ENCODE data around the gene BRPF3. TPM values are rescaled to one million over a fixed set of nuclear protein-coding genes. Genes with fewer than 3 reads are reported as not detected.

The BRPF3 gene
- total RNA-seq, 3 donors from 2014 or later, result 74.8 to 84.6 (median 75.9) TPM

DNA sequence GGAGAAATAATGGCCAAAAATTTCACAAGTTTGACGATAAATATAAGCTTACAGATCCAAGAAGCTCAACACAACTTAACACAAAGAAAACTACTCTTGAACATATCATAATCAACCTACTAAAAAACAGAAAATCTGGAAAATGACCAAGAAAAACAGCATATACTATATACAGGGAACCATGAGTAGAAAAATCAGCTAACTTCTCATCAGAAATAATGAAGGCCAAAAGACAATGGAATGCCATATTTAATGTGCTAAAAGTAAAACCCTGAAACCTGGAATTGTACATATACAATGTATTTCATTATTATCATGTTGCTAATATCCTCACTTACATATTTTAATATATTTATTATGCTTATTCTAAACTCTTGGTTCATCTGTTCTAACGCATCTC lies 40.9 kb upstream of the BRPF3 start:
- Histone ChIP-seq H3K4me3 (no peak overlapping the region), H3K4me1 (ENCODE audit: low read depth) (no peaks in the 10 kb centered on the region), H3K9me3 (no peaks in the 10 kb centered on the region), H3K36me3 (ENCODE audit: low read depth) (no peaks in the 10 kb centered on the region)
- intact Hi-C loops (cut with DNase I, micrococcal nuclease), result no loop called here
- no peak for ATAC-seq
- DNase-seq, result no peak
- TF ChIP-seq, protein P1, sequence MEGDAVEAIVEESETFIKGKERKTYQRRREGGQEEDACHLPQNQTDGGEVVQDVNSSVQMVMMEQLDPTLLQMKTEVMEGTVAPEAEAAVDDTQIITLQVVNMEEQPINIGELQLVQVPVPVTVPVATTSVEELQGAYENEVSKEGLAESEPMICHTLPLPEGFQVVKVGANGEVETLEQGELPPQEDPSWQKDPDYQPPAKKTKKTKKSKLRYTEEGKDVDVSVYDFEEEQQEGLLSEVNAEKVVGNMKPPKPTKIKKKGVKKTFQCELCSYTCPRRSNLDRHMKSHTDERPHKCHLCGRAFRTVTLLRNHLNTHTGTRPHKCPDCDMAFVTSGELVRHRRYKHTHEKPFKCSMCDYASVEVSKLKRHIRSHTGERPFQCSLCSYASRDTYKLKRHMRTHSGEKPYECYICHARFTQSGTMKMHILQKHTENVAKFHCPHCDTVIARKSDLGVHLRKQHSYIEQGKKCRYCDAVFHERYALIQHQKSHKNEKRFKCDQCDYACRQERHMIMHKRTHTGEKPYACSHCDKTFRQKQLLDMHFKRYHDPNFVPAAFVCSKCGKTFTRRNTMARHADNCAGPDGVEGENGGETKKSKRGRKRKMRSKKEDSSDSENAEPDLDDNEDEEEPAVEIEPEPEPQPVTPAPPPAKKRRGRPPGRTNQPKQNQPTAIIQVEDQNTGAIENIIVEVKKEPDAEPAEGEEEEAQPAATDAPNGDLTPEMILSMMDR (IDR thresholded peaks at IDR 0.05), result no peak

DNA sequence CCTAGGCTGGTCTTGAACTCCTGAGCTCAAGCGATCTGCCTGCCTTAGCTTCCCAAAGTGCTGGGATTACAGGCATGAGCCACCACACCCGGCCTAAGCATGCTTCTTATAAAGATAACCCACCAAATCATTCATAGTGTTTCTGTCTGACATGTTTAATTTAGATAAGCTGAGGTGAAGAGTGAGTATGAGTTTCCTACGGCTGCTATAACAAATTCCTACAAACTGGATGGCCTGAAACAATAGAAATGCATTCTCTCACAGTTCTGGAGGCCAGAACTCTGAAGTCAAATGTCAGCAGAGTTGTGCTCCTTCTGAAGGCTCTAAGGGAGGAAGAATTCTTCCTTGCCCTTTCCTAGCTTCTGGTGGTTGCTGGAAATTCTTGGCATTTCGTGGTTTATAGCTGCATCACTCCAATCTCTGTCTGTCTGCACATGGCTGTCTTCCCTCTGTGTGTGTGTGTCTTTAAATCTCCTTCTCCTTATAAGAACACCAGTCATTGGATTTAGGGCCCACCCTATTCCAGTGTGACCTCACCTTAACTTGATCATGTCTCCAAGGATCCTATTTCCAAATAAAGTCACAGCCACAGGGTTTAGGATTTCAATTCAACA lies 36.3 kb upstream of the BRPF3 start:
- no peaks in the 10 kb centered on the region for H3K9me3 ChIP-seq
- ATAC-seq (no peak), DNase-seq (no peak)
- H3K36me3 ChIP-seq (ENCODE audit: low read depth), result no peaks in the 10 kb centered on the region
- no peak overlapping the region for H3K4me3 ChIP-seq
- intact Hi-C loops (cut with DNase I, micrococcal nuclease), result no loop called here
- TF ChIP-seq, protein P1 (IDR thresholded peaks at IDR 0.05), result no peak
- H3K4me1 ChIP-seq (ENCODE audit: low read depth), result no peaks in the 10 kb centered on the region

DNA sequence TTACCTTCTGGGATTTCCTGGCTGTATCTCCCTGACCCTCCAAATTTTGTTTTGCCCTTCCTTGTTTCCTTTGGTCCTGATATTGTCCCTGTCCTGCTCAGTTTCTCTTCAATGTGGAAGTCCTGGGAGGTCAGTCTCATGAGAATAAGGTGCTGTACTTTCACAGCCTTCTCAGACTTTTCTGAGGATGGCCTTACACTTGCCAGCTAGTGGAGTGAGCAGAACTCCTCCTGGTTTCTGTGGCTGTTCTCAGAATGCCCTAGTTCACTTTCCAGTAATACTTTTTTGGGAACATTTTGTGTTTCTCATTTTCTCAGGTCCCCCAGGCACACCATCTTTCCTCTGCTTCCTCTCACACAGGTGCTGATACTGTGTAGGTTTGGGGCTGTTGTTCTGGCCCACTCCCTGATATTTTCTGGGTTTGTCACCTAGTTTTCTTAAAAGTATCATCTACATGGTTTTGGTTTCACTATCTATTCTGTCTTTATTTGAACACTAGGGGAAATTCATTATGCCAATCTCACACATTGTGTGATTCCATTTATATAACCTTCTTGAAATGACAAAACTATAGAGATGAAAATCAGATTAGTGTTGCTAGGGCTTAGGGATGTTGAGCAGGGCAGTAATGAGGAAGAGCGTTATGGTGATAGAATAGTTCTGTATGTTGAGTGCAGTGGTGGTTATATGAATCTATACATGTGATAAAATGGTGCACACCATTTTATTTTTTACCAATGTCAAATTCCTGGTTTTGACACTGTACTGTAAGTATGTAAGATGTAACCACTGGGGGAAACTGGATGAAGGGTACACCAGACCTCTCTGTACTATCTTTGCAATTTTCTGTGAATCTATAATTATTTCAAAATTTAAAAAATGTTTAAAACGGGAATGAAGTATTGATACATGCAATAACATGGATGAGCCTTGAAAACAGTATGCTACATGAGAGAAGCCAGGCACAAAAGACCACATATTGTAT lies 27.2 kb upstream of the BRPF3 start:
- ATAC-seq, result no peak
- Histone ChIP-seq H3K4me3 (no peak overlapping the region), H3K4me1 (ENCODE audit: low read depth) (no peaks in the 10 kb centered on the region), H3K9me3 (no peaks in the 10 kb centered on the region), H3K36me3 (ENCODE audit: low read depth) (no peaks in the 10 kb centered on the region)
- no peak for DNase-seq
- TF ChIP-seq, protein P1 (IDR thresholded peaks at IDR 0.05), result no peak
- intact Hi-C loops (cut with DNase I, micrococcal nuclease), result no loop called here

DNA sequence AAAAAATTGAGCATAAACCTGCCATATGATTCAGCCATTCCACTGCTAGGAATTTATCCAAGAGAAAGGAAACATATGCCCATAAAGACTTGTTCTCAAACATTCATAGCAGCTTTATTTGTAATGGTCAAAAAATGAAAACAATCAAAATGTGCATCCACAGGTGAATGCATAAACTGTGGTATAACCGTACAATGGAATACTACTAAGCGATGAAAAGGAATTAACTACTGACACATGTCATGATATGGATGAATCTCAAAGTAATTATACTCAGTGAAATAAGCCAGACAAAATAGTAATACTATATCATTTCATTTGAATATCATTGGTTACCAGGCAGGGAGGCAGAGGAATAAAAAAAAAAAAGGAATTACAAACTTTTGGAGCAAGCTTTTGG lies 25.8 kb upstream of the BRPF3 start:
- Histone ChIP-seq H3K4me1 (ENCODE audit: low read depth) (no peaks in the 10 kb centered on the region), H3K36me3 (ENCODE audit: low read depth) (no peaks in the 10 kb centered on the region), H3K9me3 (no peaks in the 10 kb centered on the region), H3K4me3 (no peak overlapping the region)
- ATAC-seq (no peak), DNase-seq (no peak)
- TF ChIP-seq, protein P1 (IDR thresholded peaks at IDR 0.05), result no peak
- intact Hi-C loops (cut with DNase I, micrococcal nuclease), result no loop called here

DNA sequence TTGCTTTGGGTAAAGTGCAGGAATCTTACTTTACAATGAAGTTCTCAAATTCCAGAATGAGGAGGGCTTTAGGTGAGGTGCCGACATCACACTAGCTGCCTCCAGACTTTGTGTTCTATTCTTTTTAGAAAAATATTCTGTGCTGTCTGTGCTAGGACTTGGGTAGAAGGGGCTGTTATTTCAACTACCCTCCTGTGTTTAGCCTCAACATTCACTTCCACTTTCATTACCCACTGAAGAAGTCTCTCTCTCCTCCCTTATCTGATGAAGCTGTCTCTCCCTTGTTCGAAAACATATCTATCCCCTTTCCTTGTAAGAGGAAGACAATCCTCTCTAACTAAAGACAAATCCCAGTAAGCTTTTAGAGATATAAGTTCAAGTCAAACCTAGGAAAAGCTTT lies 25.0 kb upstream of the BRPF3 start:
- H3K36me3 ChIP-seq (ENCODE audit: low read depth), result no peaks in the 10 kb centered on the region
- no peaks in the 10 kb centered on the region for H3K9me3 ChIP-seq
- intact Hi-C loops (cut with DNase I, micrococcal nuclease), result no loop called here
- TF ChIP-seq, protein P1 (IDR thresholded peaks at IDR 0.05), result no peak
- ATAC-seq (no peak), DNase-seq (no peak)
- H3K4me3 ChIP-seq, result no peak overlapping the region
- H3K4me1 ChIP-seq (ENCODE audit: low read depth), result no peaks in the 10 kb centered on the region

Data from mucosa of descending colon (tissue), 3 donors.